GM18861 (cell line): ENCODE data around the gene ASTL.

Experiments used
- ATAC-seq: cut with Tn5 transposase; IDR thresholded peaks from one replicate; pipeline ENCODE4 v1.9.1; 2021; ENCODE audit not compliant: unreplicated experiment

ASTL gene

DNA sequence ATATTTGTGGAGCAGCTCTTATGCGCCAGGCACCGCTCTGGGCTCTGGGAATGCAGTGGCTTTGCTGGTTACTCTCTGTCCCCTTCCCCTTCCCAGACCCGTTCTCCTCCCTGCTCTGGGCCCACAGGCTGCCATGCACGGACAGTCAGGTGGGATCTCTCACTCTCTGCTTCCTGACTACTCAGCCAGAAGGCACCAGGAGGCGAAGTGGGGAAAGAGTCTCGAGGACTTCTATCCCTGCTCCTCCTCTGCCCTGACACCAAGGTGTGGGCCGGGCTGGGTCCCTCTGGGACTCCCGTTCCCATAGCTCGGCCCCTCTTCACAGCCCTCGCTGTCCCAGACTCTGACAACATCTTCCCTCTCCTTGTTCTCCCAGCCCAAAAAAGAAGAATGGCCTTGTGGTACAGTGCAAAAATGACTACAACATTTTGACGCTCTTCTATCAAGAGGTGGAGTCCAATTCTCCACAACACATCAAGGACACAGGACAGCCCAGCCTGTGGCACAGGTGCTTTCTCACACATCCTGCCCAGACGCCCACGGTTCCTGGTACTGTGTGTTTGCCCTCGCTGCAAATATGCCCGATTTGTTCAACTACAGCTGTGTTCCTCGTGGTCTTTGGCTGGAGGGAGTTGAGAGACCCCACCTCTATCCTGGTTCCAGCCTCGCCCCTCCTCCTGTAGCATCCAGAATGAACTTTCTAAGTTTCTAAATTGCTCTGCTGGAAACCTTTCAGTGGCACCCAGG is 21.0 kb upstream of the ASTL start:
- ATAC-seq = no peak

DNA sequence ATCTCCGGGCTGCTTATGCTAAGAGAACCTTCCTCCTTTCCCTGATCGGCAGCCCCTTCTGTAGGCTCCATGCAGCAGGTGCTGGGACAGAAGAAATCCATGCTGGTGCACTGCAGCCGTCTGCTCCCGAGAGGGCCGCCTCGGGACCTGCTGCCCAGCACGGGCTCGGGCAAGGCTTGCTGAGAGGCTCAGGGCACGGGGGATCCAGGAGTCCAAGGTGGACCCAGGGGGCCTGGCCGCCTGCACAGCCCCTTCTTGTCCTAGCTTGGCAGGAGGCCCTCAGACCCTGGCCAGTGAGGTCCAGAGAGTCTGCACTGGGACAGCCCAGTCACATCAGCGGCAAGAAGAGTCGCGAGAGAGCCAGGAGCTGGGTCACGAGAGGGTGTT is 20.2 kb upstream of the ASTL start:
- ATAC-seq = no peak

DNA sequence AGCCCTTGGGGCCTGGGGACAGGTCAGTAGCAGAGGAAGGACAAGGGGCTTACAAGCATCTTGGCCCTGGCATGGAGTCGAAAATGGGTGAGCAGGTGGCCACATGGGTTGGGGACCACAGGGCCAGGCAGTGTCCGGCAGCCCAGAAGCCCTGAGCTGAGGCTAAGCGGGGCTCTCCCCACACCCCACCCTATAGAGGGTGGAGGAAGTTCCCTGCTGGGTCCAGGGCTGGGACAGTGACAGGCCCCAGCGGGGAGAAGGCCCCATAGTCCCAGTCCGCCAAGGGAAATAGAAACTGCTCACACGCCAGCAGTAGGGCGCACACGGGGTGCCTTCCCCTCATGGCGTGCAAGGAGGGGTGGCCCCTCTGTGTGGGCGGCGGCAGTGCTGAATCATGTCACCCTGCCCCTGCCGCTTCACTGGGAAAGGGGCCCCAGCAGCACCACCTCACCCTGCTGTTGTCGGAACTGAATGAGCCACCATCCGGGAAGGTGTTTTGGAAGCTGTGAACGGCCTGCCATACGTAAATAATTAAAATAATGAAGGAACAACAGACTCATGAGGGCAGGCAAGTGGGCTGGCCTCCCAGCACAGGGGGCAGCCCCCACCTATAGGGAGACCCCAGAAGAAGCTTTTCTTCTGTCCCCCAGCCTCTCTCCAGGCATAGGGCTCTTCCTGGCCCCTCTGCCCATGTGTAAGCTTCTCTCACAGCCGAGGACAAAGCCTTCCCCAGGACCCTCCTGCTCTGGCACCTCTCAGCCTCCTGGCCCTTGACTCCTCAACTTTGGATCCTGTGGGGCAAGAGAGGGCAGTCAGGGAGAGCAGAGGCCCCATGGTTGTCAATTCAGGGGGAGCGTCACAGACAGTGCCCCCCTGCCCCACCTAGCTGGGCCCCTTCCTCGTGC is 19.6 kb upstream of the ASTL start:
- peak; percentile 50 for ATAC-seq

DNA sequence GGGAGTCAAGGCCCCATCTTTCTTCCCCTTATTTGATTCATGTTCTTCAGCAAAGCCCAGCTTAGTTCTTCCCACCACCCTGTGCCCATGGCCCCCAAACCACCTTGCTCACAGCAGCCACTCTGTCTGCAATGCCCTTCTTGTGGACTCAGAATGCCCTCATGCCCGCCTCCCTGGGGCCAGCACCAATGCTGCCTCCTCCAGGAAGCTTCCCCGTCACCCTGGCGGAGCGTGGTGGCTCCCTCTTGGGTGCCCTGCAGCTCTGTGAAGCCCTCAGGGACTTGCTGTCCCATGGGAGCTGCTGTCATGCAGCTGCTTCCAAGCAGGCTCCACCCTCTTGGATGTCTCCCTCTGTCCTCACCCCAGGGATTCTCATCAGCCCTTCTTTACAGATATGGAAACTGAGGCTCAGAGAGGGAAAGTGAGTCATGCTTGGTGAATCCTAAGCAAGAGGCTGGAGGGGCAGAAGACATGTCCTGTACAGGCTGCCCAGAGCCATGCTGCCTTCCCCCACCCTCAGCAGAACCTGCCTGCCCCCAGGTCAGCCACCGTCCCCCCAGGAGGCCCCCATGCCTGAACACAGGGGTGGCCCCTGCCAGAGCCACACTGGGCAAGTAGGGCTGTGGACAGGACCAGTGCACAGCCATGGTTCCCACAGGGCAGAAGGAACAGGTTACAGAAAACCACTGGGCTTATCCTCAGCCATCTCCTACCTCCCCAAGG is 18.8 kb upstream of the ASTL start:
- peak; percentile 43 for ATAC-seq

DNA sequence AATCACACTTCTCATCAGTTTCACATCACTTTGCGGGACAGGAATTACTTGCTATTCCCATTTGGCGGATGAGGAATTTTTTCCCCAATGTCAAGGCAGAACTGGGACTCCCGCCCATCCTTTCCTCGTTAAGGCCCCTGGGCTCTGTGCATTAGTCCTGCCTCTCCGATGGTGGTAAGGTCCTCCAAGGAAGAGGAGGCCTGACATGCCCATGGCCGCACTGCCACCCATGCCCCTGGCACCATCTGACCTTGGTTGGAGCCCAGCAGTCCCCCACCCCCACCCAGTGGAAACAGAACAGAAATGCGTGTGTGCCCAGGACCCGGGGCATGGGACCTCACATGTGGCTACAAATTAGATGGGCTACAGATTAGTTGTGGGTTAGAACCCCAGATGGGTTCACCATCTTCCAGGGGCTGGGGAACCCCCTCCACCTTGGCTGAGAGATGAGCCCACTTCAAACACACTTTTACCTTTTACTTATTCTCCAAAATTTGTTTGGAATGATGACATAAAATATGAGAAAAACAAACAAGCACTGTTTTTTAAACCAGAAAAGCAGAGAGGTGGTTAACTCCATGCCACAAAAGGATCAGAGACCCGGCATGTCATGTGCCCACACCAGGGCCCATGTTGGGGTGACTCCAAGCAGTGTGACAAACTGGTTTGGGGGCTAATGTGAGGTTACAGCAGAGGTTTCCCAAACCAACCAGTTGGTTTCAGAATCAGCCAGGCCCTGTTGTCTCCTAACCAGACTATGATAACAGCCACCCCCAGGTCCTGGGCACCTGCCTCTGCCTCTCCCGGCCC is 17.9 kb upstream of the ASTL start:
- no peak for ATAC-seq

DNA sequence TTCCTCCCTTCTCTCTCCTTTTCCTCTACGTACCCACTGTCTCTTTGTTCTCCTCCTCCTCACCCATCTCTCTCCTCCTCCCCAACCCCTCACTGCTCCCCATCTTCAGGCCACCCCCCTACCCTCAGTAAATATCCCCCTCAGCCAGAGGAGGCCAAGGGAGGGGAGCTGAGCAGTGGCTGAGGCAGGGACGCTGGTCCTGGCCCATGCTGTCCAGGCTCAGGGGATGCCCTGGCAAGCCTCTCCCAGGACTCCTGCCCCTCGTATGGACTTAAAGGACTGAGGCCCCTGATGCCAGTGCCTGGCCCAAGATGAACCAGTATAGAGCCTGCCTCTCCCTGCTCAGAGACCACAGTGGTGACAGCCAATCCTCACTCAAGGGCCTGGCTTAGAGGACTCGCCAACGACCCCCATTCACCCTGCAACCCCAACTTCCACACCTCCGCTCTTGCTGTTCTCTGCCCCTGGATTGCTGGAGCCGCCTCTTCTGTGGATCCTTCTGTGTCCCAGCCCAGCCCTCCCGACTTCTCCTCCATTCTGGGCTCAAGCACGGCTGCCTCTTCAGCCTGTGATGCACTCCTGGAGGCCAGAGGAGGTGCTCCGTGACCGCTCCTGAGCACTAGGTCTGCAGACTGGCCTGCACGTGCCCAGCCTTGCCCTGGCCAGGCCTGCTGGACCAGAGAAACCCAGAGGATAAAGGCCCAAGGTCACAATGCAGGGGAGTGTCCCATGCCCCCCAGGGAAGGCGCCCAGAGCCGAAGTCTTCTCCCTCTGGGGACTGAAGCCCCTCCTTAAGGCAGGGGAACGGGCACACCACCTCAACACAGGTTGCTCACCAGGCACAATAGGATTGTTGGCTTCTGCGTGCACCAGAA is 16.4 kb upstream of the ASTL start:
- no peak for ATAC-seq

DNA sequence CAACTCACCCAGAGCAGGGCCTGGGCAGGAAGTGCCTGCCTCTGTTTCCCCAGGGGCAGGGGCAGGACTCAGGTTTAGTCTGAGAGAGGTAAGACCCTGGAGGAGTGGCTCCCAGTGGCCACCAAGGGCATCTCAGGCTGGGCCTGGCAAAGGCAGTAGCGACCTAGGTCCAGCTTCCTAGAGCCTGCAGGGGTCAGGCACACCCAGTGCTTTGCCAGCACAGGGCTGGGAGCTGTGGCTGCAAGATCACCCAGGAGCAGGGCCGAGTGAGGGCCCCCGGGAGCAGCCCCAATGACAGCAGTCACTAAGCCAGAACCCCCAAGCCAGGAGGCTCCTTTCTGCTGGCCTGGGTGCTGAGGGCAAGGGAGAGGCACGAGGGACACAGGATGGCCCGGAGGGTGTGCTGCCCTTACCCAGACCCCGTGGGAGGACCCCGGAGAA is 15.7 kb upstream of the ASTL start:
- ATAC-seq = no peak

DNA sequence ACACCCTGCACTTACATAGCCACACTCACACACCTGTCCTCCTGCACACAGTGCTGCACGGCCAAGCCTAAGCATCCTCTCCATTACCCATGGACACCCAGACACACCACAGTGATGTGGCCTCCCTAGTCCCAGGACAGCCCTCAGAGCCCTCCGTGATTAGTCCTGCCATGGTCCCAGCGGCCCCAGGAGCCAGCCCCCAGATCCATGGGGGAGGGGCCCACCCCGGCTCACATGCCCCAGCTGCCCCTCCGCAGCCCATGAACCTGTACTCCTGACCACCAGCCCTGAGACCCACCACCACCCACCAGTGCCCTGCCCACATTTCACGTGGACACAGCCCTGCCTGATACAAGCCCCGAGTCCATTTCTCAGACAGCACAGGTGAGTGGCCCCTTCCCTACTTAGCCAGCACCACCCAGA is 15.0 kb upstream of the ASTL start:
- no peak for ATAC-seq

DNA sequence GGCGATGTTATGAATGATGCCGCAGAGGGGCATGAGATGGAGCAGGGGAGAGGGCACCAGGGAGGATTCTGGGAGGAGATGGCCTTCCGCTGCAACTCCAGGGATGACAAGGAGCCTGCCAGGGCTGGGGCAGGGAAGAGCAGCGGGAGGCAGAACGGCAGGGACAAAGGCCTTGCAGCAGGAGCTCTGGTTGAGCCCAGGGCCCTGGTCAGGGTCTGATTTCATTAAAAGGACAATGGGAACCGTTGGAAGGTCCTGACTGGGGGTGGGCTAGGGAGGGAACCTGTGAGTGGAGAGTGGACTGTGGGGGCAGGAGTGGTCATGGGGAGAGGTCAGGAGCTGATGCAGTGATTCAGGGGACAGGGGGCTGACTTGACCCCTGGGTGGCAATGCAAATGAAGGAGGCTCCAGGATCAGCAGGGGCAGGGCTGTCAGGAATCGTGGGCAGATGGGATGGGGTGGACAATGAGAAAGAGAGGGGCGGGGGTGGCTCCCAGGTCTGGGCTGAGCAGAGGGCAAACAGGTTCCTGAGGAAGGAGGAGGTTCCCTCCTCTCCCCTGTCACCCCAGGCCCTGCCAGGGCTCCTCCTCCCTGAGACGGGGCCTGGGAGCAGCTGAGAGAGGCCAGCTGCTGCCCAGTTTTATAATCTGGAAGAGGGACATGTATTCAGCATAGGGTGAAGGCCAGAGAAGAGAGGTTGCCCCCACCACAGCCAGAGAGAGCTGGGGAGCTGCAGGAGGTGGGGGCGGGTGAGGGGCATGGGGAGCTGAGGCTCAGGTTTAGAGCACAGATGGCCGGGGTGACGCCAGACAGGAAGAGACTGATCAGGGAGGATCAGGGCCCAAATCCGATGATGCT is 14.2 kb upstream of the ASTL start:
- ATAC-seq = no peak

DNA sequence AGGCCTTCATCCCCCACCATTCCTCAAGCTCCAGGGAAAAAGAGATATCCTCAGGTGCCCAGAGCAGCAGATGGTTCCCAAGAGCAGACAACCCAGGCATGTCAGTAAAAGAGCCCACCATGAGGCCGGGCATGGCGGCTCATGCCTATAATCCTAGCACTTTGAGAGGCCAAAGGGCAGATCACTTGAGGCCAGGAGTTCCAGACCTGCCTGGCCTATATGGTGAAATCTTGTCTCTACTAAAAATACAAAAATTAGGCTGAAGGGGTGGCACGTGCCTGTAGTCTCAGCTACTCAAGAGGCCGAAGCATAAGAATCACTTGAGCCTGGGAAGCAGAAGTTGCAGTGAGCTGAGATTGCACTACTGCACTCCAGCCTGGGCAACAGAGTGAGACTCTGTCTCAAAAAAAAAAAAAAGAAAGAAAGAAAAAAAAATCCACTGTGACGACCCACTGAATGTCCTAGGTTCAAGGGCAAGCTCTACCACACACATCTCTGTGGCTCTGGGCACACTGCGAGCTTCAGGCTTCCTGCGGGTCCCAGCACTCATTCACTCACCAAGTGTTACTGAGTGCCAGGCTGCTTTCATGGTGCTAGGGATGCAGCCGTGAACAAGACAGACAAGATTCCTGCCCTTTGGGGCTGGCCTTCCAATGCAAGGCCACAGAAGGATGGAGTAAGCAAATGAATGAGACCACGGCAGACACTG is 13.4 kb upstream of the ASTL start:
- ATAC-seq = no peak

DNA sequence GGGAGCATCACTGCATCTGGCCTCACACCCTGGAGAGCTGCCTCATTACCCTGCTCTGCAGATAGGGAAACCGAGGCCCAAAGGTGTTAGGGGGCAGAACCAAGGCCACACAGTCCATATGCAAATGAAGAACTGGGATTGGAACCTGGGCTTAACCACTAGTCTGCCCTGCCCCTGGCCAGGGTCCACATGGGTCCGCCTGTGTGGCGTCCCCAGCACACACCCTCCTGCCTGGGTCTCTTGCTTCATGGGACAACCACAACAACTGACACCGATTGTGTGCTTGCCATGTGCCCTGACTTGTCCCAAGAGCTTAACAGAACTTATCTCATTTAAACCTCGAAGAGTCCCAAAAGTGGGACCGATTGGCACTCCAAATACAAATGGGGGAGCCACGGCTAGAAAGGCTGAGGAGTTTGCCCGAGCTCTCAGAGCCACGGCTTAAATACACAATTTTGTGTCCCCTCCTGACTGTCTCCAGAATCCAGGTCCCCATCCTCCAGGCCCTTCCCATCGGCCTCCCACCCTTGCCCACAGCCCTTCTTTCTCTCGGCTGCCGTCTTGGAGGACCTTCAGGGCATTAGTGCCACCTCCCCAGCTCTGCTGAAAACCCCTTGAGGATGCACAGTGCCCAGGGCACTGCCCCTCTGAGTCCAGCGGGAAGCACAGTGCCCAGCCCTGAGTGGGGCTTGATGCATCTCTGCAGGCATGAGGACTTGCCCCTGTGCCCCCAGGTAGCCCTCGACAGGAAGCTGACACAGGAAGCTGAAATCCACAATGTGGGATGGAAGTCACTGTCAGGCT is 12.7 kb upstream of the ASTL start:
- ATAC-seq = no peak

DNA sequence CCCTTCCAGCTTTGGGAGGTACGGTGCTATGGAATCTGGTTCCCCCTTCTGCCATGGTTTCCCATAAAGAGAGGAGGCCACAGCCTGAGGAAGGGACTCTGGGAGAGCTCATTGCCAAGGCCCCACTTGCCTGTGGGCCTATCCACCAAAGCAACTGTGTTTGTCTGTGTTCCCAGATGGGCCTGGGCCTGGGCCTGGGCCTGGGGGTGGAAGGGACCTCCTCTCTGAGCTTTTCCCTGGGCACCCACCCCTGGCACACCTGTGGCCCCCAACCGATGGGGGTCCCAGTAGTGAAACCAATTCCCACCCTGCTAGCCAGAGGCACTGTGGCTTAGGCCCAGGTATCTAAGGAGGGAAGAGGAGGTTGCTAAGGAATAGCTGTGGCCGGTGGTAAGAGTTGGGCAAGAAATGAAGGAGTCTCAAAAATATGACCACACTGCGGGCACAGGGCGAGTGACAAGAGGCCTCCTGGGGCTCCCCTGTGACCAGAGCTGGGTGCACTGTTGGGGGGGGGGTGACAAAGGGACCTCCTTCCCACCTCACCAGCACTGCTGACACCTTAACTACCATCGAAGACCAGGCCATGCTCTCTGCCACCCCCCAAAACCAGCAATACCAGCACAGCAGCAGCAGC is 11.8 kb upstream of the ASTL start:
- no peak for ATAC-seq

DNA sequence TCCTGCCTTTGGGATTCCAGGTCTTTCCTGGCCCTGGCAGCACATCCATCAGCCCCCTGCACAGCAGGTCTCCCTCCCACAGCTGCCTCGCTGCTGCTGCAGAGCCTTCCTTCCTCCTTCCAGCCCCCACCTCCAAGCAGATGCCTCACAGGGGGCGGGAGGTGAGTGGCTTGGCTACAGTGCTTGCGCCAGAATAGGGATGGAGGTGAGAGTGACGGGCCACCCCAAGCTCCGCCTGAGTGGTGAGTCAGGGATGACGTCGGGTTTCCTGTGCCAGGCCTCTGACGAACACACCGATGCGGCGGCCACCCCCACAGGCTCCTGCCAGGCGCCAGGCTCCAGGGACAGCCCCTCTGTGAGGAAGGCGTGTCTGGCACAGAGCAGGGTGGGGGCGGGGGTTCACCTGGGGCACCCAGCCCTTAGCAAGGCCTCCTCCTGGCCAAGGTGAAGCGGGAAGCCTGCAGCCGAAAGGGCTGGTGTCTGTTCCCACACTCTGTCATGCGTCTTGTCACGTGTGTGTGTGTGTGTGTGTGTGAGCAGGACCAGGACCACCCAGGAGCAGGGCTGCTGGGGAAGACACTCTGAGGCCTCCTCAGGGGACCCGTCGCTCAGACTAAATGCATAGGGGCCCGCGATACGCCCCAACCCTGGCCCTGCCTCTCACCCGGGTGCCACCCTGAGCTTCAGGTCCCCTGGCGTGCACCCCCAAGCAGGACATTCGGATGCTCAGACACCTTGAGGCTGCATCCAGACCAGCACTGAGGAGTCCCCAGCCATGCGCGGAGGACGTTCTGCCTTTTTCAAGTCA is 10.3 kb upstream of the ASTL start:
- peak; percentile 38 for ATAC-seq

DNA sequence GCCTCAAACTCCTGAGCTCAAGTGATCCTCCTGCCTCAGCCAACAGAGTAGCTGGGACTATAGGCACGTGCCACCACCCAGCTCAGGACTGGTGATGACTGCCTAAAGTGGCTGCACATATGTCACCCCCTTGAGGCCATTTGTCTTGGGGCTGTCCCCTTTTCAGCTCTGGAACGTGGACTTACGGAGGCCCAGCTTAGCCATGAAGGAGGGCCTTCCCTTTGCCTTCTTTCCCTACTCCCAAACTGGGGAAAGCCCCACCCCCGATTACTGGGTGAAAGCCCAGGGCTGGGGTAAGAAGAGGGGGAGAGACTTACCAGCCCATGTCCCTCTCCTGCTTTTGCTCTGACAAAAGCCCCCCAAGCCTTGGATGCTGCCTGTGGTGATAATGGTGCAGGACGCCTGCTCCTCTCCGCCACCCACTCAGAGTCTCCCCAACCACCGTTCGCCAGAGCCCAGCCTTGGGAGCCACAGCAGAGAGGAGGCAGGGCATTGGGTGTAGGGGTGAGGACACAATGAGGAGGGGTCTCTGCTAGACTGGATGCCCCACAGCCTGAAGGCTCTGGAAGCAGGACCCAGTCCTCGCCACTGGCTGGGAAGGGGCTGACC is 9.4 kb upstream of the ASTL start:
- ATAC-seq = no peak

DNA sequence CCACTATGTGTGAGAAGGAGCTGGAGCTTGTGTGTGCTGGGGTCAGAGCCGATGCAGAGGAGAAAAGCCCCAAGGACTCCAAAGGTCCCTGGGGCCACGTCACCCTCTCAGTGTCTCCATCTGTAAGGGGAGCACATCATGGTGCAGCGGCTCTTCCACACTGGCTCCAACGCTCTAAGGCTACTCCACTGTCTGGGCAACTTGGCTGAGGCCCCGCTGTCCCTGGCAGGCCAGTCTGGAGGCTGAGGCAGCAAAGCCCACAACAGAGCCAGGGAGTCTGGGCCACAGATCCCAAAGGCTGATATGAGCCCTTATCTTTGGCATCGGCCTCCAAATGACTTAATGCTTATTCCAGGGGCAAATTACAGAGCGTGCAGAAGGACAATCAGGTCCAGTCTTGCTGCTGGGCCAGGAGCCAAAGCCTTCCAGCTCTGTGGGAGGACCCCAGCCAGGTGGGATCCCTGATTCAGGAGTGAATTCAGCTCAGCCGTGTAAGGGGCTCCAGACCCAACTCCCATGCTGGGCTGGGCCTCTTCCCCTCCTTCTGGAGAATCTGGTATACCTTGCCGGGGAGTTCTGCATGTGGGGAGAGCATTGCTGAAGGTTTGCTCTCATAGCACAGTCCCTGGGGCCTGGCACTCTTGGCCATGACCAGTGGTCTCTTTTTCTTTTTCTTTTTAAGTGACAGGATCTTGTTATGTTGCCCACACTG is 8.7 kb upstream of the ASTL start:
- ATAC-seq = no peak
